OCI-LY7 (cell line): ENCODE measurements around the gene PIK3R3. TPM values are rescaled to one million over a fixed set of nuclear protein-coding genes. Genes with fewer than 3 reads are reported as not detected.
A peak's percentile ranks its signal among the peaks of the same experiment; 100 is the strongest.

Experiments used
- BruUV-seq: library from RNA; stranded (reverse); fragments of 400-500 nt; replicated peaks from 2 replicates; lab custom pipeline; 2021; lab: Mats Ljungman, UMichigan
- CTCF ChIA-PET: fragments of 300-600 bp; sonication (Branson Sonifier 250); formaldehyde crosslinking; loops from one replicate; lab custom pipeline; 2022; ENCODE audit warnings: antibody characterized with exemption; ENCODE audit not compliant: unreplicated experiment; lab: Charles Lee
- POLR2A ChIA-PET: fragments of 300-600 bp; sonication (Branson Sonifier 250); formaldehyde crosslinking; loops from one replicate; lab custom pipeline; 2022; ENCODE audit warnings: antibody characterized with exemption; lab: Charles Lee
- DNase-seq: peaks from one replicate; pipeline ENCODE4 v3.0.0-alpha.2; 2015; ENCODE audit warnings: low spot score
- H2AFZ ChIP-seq: fragments of 200-600 bp; sonication (generic), shearing (Covaris generic); 2 replicates; pipeline ENCODE4 v1.6.1; 2014; ENCODE audit warnings: mild to moderate bottlenecking, antibody characterized with exemption, low read length, moderate library complexity
- H3K27ac ChIP-seq: fragments of 200-600 bp; sonication (generic); 2 replicates; pipeline ENCODE4 v1.5.1; 2014; ENCODE audit warnings: mixed run types, low read depth, mild to moderate bottlenecking, moderate library complexity, low read length, inconsistent platforms; ENCODE audit not compliant: poor library complexity, severe bottlenecking
- H3K36me3 ChIP-seq: fragments of 200-600 bp; sonication (generic); 2 replicates; pipeline ENCODE4 v1.6.1; 2014; ENCODE audit warnings: mild to moderate bottlenecking, antibody characterized with exemption, low read length, moderate library complexity, mixed read lengths; ENCODE audit not compliant: insufficient read depth
- H3K4me1 ChIP-seq: fragments of 200-600 bp; sonication (generic); 2 replicates; pipeline ENCODE4 v1.5.1; 2014; ENCODE audit warnings: mild to moderate bottlenecking, low read length; ENCODE audit not compliant: insufficient read depth, poor library complexity, severe bottlenecking
- H3K4me2 ChIP-seq: fragments of 200-600 bp; sonication (generic); 2 replicates; pipeline ENCODE4 v1.6.1; 2014; ENCODE audit warnings: mild to moderate bottlenecking, low read length
- H3K4me3 ChIP-seq: fragments of 200-600 bp; sonication (generic); 2 replicates; pipeline ENCODE4 v1.5.1; 2014; ENCODE audit warnings: mild to moderate bottlenecking, low read depth, low read length; ENCODE audit not compliant: poor library complexity, severe bottlenecking
- H3K79me2 ChIP-seq: fragments of 200-600 bp; sonication (generic); 2 replicates; pipeline ENCODE4 v1.6.1; 2016; ENCODE audit warnings: low read depth, mild to moderate bottlenecking, low read length, moderate library complexity, mixed read lengths; ENCODE audit not compliant: insufficient read depth
- H3K9me2 ChIP-seq: fragments of 200-600 bp; sonication (generic); 2 replicates; pipeline ENCODE4 v1.6.1; 2016; ENCODE audit warnings: mild to moderate bottlenecking, low read length, mixed read lengths; ENCODE audit not compliant: insufficient read depth
- H3K9me3 ChIP-seq: fragments of 200-600 bp; sonication (generic); 2 replicates; pipeline ENCODE4 v1.6.1; 2014; ENCODE audit warnings: mild to moderate bottlenecking, mixed run types, low read length, mixed read lengths
- H4K20me1 ChIP-seq: fragments of 200-600 bp; sonication (generic); 2 replicates; pipeline ENCODE4 v1.6.1; 2014; ENCODE audit warnings: mild to moderate bottlenecking, antibody characterized with exemption, low read length, moderate library complexity, mixed read lengths; ENCODE audit not compliant: insufficient read depth
- CTCF ChIP-seq: fragments of 200-600 bp; sonication (generic); conservative IDR thresholded peaks from 2 replicates; pipeline ENCODE4 v1.5.1; 2014; ENCODE audit warnings: mild to moderate bottlenecking, antibody characterized with exemption, low read length, moderate library complexity, mixed read lengths
- EZH2phosphoT487 ChIP-seq: fragments of 200-600 bp; sonication (generic); IDR thresholded peaks from 2 replicates; pipeline ENCODE4 v1.6.1; 2018; ENCODE audit warnings: low read depth, borderline replicate concordance, mild to moderate bottlenecking, mixed run types, antibody characterized with exemption, low read length, moderate library complexity, mixed read lengths
- intact Hi-C: fragments of 100-400 bp; cut with micrococcal nuclease; formaldehyde crosslinking; loops from one replicate; pipeline ENCODE4 v1.10.0; 2022; ENCODE audit not compliant: unreplicated experiment
- total RNA-seq, 2 experiments: library from RNA; depleted of rRNA in 1 of 2; stranded (reverse); fragments of >200 nt in 1 of 2; shearing (Covaris generic) in 1 of 2; gene quantifications; 2 replicates each; pipeline ENCODE4 v1.2.3, GENCODE V29; 2014 to 2022

Gene PIK3R3
- total RNA-seq, 2 experiments from 2014 or later: 12.7 to 27.0 TPM

- BruUV-seq: no TSS peak
- Histone ChIP-seq H3K9me2 (no peaks in the 10 kb centered on the region), H2AFZ (no peak overlapping the region), H3K27ac (no peak overlapping the region), H3K36me3 (peaks cover 53% of the 10 kb centered on the region), H3K4me3 (no peak overlapping the region), H3K9me3 (no peaks in the 10 kb centered on the region), H3K79me2 (no peaks in the 10 kb centered on the region), H3K4me2 (no peak overlapping the region), H4K20me1 (no peaks in the 10 kb centered on the region), H3K4me1 (peaks cover 19% of the 10 kb centered on the region)
- TF ChIP-seq EZH2phosphoT487: no peak
- TF ChIP-seq CTCF: no peak
- ChIA-PET CTCF (no interaction called here), POLR2A (interaction anchor here (1.0 kb wide), 2 partner anchors 21 to 35 kb away, joined by 3 read pairs; no protein-coding TSS in a partner anchor)
- no peak for DNase-seq
- intact Hi-C loops: no loop called here
Measured at GRCh38 chr1:46070164-46070814, 62.1 kb downstream of the PIK3R3 start.

GRCh38 chr1:46068525-46068924, 63.9 kb downstream of the PIK3R3 start:
- Histone ChIP-seq H3K36me3 (peaks cover 52% of the 10 kb centered on the region), H3K9me2 (no peaks in the 10 kb centered on the region), H3K4me2 (no peak overlapping the region), H3K27ac (no peak overlapping the region), H4K20me1 (no peaks in the 10 kb centered on the region), H3K9me3 (no peaks in the 10 kb centered on the region), H2AFZ (no peak overlapping the region), H3K4me1 (peaks cover 21% of the 10 kb centered on the region), H3K4me3 (no peak overlapping the region), H3K79me2 (no peaks in the 10 kb centered on the region)
- TF ChIP-seq EZH2phosphoT487: no peak
- no peak for TF ChIP-seq CTCF
- ChIA-PET CTCF (no interaction called here), POLR2A (interaction anchor here (0.6 to 2.0 kb wide), 6 partner anchors 12 to 191 kb away, joined by 3 to 6 read pairs (median 3); no protein-coding TSS in a partner anchor)
- DNase-seq: no peak
- no TSS peak for BruUV-seq
- intact Hi-C loops: no loop called here

- Histone ChIP-seq H3K4me1 (peaks cover 21% of the 10 kb centered on the region), H4K20me1 (no peaks in the 10 kb centered on the region), H2AFZ (no peak overlapping the region), H3K4me3 (no peak overlapping the region), H3K4me2 (no peak overlapping the region), H3K9me3 (no peaks in the 10 kb centered on the region), H3K27ac (no peak overlapping the region), H3K79me2 (no peaks in the 10 kb centered on the region), H3K36me3 (peaks cover 55% of the 10 kb centered on the region), H3K9me2 (no peaks in the 10 kb centered on the region)
- no peak for TF ChIP-seq EZH2phosphoT487
- no peak for TF ChIP-seq CTCF
- DNase-seq: no peak
- BruUV-seq: TSS peak; percentile 46
- POLR2A ChIA-PET: interaction anchor here (0.6 to 2.0 kb wide), 4 partner anchors 13 to 217 kb away, joined by 3 to 5 read pairs (median 3); no protein-coding TSS in a partner anchor
- CTCF ChIA-PET: interaction anchor here (0.8 kb wide), 1 partner anchor 156 kb away, joined by 3 read pairs; no protein-coding TSS in a partner anchor
- intact Hi-C loops: no loop called here
Measured at GRCh38 chr1:46067652-46068051, 64.8 kb downstream of the PIK3R3 start.
